ENCODE data around the gene DNAJC5. TPM values are rescaled to one million over a fixed set of nuclear protein-coding genes. Genes with fewer than 3 reads are reported as not detected.

Gene DNAJC5
- total and polyA plus RNA-seq, 9 donors, result 11.1 to 32.8 (median 26.5) TPM

GRCh38 chr20:63941282-63942081 is 46.6 kb downstream of the DNAJC5 start:
- Histone ChIP-seq H3K9me3 (no peaks in the 10 kb centered on the region), H3K36me3 (no peaks in the 10 kb centered on the region), H3K27ac (no peak overlapping the region), H3K4me3 (no peak overlapping the region), H3K27me3 (no peaks in the 10 kb centered on the region), H3K4me1 (ENCODE audit: insufficient read depth) (no peaks in the 10 kb centered on the region)
- TF ChIP-seq POLR2A (IDR thresholded peaks at IDR 0.05), result no peak
- TF ChIP-seq EP300 (IDR thresholded peaks at IDR 0.05), result no peak
- TF ChIP-seq CTCF (IDR thresholded peaks at IDR 0.05), result no peak
- peak in 2 of 5 donors; percentile 17 to 42 for DNase-seq
- WGBS, 3 donors, result 80 to 82% (median 80%) methylated on average over 30 to 35 of the region's 39 CpGs
- intact Hi-C loops (cut with DNase I), result no loop called here

- no peaks in the 10 kb centered on the region for H3K9me3 ChIP-seq
- no peaks in the 10 kb centered on the region for H3K27me3 ChIP-seq
- H3K4me3 ChIP-seq, result no peak overlapping the region
- TF ChIP-seq POLR2A (IDR thresholded peaks at IDR 0.05) (no peak), EP300 (IDR thresholded peaks at IDR 0.05) (no peak), CTCF (IDR thresholded peaks at IDR 0.05) (no peak)
- WGBS, 3 donors, result 69 to 74% (median 70%) methylated on average over 30 of the region's 30 CpGs
- no peaks in the 10 kb centered on the region for H3K4me1 ChIP-seq (ENCODE audit: insufficient read depth)
- H3K27ac ChIP-seq, result no peak overlapping the region
- intact Hi-C loops (cut with DNase I), result no loop called here
- H3K36me3 ChIP-seq, result no peaks in the 10 kb centered on the region
- peak in 4 of 5 donors; percentile 17 to 55 (median 44) for DNase-seq
Measured at GRCh38 chr20:63942250-63942951, 47.5 kb downstream of the DNAJC5 start.

GRCh38 chr20:63942969-63943807 is 48.3 kb downstream of the DNAJC5 start:
- no peaks in the 10 kb centered on the region for H3K27me3 ChIP-seq
- H3K36me3 ChIP-seq, result no peaks in the 10 kb centered on the region
- no peaks in the 10 kb centered on the region for H3K4me1 ChIP-seq (ENCODE audit: insufficient read depth)
- no peak overlapping the region for H3K27ac ChIP-seq
- TF ChIP-seq CTCF (IDR thresholded peaks at IDR 0.05) (no peak), EP300 (IDR thresholded peaks at IDR 0.05) (no peak), POLR2A (IDR thresholded peaks at IDR 0.05) (no peak)
- no peak overlapping the region for H3K4me3 ChIP-seq
- peak in 1 of 5 donors; percentile 32 for DNase-seq
- WGBS, 3 donors, result 72 to 82% (median 73%) methylated on average over 19 of the region's 19 CpGs
- H3K9me3 ChIP-seq, result no peaks in the 10 kb centered on the region
- intact Hi-C loops (cut with DNase I), result no loop called here

GRCh38 chr20:63943808-63944077 is 48.8 kb downstream of the DNAJC5 start:
- Histone ChIP-seq H3K4me1 (ENCODE audit: insufficient read depth) (no peaks in the 10 kb centered on the region), H3K9me3 (no peaks in the 10 kb centered on the region), H3K27me3 (no peaks in the 10 kb centered on the region), H3K27ac (no peak overlapping the region), H3K4me3 (no peak overlapping the region), H3K36me3 (no peaks in the 10 kb centered on the region)
- no peak for DNase-seq
- intact Hi-C loops (cut with DNase I), result no loop called here
- WGBS, 3 donors, result 90 to 95% (median 94%) methylated on average over 3 of the region's 3 CpGs
- no peak for TF ChIP-seq CTCF (IDR thresholded peaks at IDR 0.05)
- no peak for TF ChIP-seq POLR2A (IDR thresholded peaks at IDR 0.05)
- no peak for TF ChIP-seq EP300 (IDR thresholded peaks at IDR 0.05)

All from ovary (tissue), 9 donors.